NCI-H2107 treated with DMSO at 0.1 percent for 48 hours (cell line): ENCODE results near the gene PCDH9.
"Not testable (repeated sequence)": the region's sequence is repeated elsewhere in the genome, so short reads cannot be mapped to it uniquely, and the experiment has no call there.

Experiments used
- DNase-seq: peaks from one replicate; lab custom pipeline; 2025; ENCODE audit not compliant: unreplicated experiment; lab: John Stamatoyannopoulos, UW

PCDH9 gene

DNA sequence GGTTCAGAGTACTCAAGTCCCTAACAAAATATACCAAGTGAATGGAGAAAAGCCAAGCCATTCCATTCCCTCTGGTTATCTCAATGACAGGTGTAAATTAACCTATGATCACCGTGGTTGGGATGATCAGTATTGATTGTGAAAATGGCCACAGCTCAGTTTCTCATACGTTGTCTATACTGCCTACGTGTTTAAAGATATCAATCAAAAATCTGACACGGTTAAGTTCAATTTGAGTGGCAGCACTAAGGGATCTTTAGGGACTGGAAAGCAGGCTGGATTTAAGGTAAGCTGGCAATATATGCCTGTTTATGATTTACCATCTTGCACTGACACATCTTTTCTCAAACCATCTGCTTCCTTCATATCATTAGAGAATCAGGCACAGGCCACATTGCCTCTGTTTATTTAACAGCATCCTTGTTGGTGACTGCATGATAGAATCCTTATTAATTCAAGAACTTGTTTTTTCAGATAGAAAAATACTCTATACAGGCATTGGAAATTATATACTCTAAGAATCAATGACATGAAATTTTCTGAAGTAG lies 907.9 kb downstream of the PCDH9 start:
- no peak for DNase-seq

DNA sequence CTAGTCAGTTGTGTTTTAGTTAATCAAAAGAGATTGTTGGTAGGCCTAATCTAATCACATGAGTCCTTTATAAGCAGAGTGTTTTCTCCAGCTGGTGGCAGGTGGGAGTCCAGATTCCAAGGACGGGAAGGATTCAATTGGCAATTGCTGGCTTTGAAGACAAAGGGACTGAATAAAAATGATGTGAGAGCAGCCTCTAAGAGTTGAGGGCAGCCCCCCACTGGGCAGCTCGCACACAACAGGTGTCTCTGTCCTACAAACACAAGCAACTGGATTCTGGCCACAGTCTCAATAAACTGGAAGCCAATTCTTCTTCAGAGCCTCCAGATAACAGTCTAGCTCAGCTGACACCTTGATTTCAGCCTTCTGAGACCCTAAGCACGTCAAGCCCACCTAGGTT lies 915.2 kb downstream of the PCDH9 start:
- peak; percentile 43 for DNase-seq

DNA sequence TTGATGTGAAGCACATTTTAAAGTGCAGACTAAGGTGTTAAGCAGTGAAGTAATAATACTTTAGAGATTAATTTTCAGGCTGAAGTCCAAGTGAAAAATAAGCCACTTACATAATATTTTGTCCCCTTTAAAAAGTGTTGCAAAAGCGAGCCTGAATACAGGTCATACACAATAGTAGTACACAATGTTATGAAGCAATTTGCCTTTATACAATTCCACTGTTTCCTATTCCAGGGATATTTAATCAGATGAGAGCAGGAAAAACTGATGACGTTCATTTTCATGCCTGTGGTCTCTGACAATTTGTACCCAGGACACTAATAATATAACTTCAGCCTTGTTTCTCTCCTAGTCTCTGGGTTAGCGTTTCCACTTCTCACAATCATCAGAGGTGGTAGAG lies 916.7 kb downstream of the PCDH9 start:
- DNase-seq = no peak

DNA sequence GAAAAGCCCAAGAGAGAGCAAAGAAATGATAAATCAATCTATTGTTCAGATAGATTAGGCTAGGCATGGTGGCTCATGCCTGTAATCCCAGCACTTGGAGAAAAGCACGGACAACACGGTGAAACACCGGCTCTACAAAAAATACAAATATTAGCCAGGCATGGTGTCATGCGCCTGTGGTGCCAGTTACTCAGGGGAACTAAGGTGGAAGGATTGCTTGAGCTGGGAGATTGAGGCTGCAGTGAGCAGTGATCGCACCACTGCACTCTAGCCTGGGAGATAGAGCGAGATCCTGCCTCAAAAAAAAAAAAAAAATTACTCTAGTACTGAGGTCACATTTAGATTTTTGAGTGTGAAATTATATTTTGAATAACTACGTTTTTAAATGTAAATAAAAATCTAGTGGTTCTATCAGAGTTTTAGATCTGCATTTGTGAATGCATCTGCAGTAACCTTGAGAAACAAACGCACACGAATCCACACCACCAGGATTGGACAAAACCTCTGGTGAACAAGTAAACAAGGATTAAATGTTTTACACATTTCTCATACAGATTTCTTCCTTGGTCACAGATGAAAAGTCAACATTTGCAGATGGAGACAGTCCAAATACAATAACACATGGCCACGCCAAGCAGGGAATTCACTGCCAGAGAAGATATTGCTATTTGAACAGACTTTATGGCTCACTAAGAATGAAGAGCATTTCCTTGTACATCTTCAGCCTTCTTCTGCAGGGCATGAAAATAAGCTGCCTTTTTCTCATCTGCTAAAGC lies 917.6 kb downstream of the PCDH9 start:
- peak; percentile 3 for DNase-seq

DNA sequence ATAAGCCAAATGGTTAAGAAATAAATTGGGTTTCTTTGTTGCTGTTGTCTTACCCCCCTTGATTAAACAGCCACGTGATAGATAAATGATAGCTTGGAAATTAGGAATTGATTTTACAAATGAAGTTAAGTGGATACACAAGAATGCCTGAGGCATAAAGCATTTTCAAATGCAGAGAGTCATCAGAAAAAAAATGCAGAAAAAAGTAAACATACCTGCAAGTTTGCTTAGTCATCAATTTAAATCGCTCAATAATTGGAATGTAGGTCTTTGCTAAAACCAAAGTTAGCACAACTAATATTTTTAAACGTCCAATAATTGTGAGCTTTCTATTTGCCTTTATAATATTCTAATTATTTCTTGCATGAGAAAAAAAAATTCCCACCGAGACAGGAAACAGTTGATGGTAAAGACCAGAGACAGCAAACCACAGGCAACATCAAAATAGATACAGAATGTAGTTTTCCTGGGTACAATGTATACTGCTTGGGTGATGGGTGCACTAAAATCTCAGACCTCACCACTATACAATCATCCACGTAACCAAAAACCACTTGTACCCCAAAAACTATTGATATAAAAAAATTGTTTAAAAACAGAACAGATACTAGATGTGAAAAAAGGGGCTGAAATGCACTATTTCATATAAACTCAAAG lies 924.0 kb downstream of the PCDH9 start:
- no peak for DNase-seq

DNA sequence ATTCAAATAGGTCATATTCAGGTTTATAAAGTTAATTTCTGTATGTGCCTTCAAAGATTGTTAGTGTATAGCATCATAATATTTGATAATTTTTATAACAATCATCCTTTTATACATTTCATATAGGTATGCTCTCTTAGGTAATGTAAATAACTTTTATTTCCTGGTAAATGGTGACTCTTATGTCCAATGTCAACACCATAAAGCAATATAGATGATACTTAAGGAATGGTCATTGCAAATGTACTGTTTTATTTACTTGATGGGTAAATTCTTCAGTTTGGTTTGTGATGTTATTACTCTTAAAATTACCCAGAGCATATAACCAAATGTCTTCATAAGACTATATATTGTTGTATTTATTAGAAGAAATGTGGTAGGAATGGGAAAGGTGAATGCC lies 928.7 kb downstream of the PCDH9 start:
- no peak for DNase-seq

DNA sequence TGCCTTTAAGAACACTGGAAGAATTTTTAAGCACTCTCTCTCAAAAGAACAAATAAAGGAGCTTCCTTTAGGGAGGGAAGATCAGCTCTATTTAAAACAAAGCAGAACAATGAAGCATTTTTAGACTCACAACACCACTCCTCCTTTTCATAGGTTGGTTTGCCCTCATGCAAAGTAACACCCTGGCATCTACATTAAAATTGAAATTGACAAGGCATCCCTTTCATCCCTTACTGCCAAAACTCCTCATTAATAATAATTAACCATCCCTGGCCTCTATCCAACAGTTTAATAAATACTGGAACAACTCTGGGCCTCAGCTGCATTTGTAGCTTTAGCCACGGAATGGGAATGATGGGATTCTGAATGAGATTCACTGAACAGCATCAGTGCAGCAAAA lies 929.1 kb downstream of the PCDH9 start:
- DNase-seq = no peak

DNA sequence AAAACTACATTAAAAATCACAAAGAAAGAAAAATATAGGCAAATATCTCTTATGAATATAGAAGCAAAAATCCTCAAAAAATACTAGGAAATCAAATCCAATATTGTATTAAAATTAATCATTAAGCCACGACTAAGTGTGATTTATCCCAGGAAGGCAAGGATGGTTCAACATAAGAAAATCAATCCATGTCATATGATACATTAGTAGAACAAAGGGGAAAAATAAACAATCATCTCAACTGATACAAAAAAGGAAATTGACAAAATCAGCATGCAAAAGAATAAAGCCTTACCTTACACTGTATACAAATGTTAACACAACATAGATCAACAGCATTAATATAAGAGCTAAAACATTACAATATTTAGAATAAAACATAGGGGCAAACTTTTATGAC lies 933.3 kb downstream of the PCDH9 start:
- no peak for DNase-seq

DNA sequence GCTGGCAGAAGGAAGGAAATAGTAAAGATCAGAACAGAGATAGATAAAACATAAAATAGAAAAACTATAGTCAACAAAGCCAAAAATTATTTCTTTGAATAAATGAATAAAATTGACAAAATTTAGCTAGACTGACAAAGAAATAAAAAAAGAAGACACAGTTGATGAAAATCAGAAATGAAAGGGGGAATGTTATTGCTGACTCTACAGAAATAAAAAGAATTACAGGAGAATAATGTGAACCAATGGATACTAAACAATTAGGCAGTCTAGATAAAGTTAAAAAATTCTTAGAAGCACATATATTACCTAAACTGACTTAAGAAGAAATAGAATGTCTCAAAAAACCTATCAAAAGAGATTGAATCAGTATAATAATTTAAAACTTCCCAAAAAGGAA lies 933.8 kb downstream of the PCDH9 start:
- no peak for DNase-seq

DNA sequence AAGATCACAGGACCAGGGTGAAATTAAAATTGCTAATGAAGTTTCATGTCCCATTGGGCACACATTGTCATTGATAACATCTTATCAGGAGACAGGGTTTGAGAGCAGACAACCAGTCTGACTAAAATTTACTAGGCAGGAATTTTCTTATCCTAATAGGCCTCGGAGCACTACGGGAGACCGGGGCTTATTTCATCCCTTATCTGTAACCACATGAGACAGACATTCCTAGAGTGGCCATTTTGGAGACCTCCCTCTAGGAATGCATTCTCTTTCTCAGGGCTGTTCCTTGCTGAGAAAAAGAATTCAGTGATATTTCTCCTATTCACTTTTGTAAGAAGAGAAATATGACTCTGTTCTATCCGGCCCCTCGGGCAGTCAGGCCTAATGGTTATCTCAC lies 943.3 kb downstream of the PCDH9 start:
- not testable (repeated sequence) for DNase-seq

DNA sequence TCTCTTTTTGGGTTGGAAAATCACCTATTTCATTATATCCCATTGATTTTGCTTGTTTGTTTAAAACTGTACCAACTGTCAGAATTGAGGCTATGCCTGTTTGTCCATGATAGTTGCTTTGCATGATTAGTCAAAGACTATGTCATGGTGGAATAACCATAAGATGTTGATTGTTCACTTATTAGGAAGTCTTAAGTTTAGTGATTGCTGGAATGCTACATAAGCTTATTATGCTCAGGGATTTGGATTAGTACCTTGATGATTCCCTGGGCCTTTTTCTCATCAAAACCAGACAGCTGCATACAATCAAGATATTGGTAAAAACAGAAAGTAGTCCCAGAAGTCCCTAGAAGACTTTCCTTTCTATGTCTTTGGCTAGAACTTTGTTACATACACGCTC lies 954.7 kb downstream of the PCDH9 start:
- no peak for DNase-seq

DNA sequence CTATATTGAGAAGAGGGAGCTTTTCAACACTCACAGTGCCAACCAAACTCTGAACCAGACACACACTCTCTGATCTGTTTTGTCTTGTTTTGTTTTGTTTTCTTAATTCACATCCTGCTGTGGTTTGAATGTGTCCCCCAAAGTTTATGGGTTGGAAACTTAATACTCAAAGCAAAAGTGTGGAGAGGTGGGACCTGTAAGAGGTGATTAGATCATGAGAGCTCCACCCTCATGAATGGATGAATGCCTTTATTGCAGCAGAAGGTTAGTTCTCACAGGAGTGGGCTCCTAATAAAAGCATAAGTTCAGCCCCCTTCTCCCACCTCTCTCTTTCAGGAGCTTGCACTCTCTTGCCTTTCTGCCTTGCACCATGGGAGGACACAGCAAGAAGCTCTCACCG lies 957.1 kb downstream of the PCDH9 start:
- no peak for DNase-seq

DNA sequence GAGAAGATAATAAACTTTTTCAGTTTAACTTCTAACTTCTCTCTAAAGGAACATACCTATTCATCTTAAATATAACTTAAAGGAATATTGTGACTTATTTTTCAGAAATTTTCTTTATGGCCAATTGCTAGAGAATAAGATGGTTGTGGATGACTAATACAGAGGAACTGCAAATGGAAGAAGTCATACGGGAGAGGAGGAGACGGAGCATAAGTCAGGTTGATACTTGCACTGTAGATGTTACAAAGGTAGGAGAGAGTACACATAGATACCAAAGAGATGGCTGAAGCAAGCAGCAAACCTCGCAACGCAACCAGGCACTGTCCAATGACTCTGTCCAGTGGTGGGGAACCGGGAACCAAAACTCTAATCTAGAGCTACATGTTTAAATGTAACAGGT lies 963.4 kb downstream of the PCDH9 start:
- DNase-seq = no peak

DNA sequence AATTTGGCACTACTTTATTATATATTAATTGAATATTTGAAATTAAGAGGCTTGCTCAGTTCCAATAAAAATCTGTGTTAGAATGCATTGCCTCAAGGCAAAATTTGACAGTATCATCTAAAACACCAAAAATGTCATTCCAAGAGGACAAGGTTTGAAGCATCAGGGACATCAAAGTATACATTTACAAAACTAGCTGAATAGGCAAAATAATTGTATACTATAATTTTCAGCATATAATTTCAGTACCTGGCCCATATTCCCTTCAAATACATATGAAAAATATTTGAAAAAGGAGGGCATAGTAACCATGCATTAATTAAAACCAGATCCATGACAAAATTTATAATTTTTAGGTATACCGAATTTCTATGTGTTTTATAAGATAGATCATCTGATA lies 963.8 kb downstream of the PCDH9 start:
- no peak for DNase-seq

DNA sequence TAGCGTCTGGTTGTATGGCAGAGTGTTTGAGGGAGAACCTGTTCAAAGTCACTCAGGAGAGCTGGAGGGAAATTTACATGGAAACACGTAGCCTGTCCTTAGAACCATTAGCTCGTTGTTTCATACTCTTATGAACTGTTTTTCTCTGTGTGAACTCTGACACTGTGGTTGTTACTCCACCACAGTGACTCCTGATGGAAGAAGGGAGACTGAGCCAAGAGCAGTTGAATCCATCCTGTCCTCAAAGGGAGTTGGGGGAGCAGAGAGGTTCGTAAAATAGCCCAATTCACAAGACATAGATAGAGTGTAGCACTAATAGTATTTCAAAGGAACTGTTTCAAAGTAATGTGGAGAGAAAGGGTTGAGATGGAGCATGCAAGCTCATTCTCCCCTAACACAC lies 964.8 kb downstream of the PCDH9 start:
- DNase-seq = no peak

DNA sequence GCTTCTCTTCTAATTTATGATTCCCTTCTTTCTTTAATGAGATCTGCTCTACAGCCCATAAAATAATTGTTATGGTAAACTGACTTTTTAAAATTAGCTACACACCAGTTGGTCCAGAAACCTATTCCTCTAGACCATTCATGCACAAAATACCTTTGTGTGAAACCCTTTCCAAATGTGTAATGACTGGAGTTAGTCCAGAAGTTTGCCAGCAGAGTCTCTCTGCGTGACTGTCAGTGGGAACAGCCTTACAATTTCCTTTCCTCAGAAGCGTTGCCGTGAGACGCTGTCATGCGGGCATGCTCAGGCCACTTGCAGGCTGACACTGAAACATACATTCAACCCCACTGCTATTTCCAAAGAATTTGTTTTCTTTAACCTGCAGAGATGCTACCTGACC lies 965.2 kb downstream of the PCDH9 start:
- DNase-seq = no peak

DNA sequence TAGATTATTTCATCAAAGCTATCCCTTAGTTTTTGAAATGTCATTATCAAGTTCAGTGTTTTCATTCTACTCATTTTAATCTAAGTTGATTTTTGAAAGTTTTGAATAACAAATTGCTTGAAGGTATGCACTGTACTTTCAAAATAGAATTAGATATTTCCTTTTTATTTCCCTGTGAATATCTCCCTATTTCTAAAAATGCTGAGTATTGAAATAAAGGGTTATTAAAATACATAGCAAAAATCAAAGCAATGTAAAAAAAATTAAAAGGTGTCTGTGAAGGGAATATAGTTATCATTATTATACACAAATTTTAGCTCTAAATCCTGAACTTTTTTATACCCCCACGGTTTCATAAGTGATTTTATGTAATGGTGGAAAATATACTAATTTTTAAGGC lies 967.8 kb downstream of the PCDH9 start:
- no peak for DNase-seq

DNA sequence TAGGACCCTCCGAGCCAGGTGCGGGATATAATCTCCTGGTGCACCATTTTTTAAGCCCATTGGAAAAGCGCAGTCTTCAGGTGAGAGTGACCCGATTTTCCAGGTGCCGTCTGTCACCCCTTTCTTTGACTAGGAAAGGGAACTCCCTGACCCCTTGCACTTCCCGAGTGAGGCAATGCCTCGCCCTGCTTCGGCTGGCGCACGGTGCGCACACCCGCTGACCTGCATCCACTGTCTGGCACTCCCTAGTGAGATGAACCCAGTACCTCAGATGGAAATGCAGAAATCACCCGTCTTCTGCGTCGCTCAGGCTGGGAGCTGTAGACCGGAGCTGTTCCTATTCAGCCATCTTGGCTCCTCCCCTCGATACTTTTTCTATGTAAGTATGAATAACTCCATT lies 970.7 kb downstream of the PCDH9 start:
- not testable (repeated sequence) for DNase-seq
